ENCODE results near the gene UBE2Q2. TPM values are rescaled to one million over a fixed set of nuclear protein-coding genes. Genes with fewer than 3 reads are reported as not detected.
"Not testable (repeated sequence)": the region's sequence is repeated elsewhere in the genome, so short reads cannot be mapped to it uniquely, and the experiment has no call there.

The UBE2Q2 gene
- total RNA-seq, 1 donor from 2014 or later, result 33.6 TPM

- Mint-ChIP-seq H3K4me3 (ENCODE audit: unreplicated experiment) (peak overlapping the region; percentile 94), H3K27ac (ENCODE audit: unreplicated experiment) (peak overlapping the region; percentile 88), H3K9me3 (ENCODE audit: unreplicated experiment) (peaks cover 23% of the 10 kb centered on the region), H3K36me3 (ENCODE audit: unreplicated experiment) (peaks cover 5% of the 10 kb centered on the region), H3K4me1 (ENCODE audit: low read depth, unreplicated experiment) (peaks cover 29% of the 10 kb centered on the region), H3K27me3 (ENCODE audit: unreplicated experiment) (peaks cover 13% of the 10 kb centered on the region)
- DNase-seq, result no peak
- no peak for TF ChIP-seq CTCF (IDR thresholded peaks at IDR 0.05; ENCODE audit: partially characterized antibody, unreplicated experiment)
Observed at GRCh38 chr15:75905231-75905630, 62.0 kb downstream of the UBE2Q2 start.

DNA sequence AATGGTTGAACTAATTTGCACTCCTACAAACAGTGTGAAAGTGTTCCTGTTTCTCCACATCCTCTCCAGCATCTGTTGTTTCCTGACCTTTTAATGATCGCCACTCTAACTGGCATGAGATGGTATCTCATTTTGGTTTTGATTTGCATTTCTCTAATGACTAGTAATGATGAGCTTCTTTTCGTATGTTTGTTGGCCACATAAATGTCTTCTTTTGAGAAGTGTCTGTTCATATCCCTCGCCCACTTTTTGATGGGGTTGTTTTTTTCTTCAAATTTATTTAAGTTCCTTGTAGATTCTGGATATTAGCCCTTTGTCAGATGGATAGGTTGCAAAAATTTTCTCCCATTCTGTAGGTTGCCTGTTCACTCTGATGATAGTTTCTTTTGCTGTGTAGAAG, 67.1 kb downstream of the UBE2Q2 start:
- not testable (repeated sequence) for H3K27me3 Mint-ChIP-seq (ENCODE audit: unreplicated experiment); H3K4me1 Mint-ChIP-seq (ENCODE audit: low read depth, unreplicated experiment); DNase-seq; H3K9me3 Mint-ChIP-seq (ENCODE audit: unreplicated experiment); H3K27ac Mint-ChIP-seq (ENCODE audit: unreplicated experiment); H3K4me3 Mint-ChIP-seq (ENCODE audit: unreplicated experiment)
- peaks cover 34% of the 10 kb centered on the region for H3K36me3 Mint-ChIP-seq (ENCODE audit: unreplicated experiment)

GRCh38 chr15:75916978-75917377, 73.7 kb downstream of the UBE2Q2 start:
- Mint-ChIP-seq H3K27me3 (ENCODE audit: unreplicated experiment) (no peaks in the 10 kb centered on the region), H3K4me1 (ENCODE audit: low read depth, unreplicated experiment) (no peaks in the 10 kb centered on the region), H3K27ac (ENCODE audit: unreplicated experiment) (no peak overlapping the region), H3K9me3 (ENCODE audit: unreplicated experiment) (peaks cover 2% of the 10 kb centered on the region), H3K4me3 (ENCODE audit: unreplicated experiment) (no peak overlapping the region), H3K36me3 (ENCODE audit: unreplicated experiment) (peaks cover 12% of the 10 kb centered on the region)
- no peak for TF ChIP-seq CTCF (IDR thresholded peaks at IDR 0.05; ENCODE audit: partially characterized antibody, unreplicated experiment)
- DNase-seq, result no peak

DNA sequence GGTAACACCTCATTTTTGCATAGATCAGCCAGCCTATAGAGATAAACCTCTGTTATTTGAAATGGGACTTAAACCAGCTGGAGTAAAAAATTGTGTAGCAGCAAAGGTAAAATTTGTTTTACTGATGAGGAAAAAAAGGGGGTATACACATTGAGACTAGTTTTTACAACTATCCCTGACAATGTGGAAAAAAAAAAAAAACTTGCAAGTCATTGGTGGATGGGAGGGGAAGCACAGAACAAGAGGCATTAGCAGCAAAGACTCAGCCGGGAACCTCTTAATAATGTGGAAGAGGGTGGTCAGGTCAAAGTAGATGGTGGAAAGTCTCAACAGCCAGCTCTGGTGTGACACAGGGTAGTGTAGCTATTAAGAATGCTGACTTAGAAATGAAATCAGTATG, 74.9 kb downstream of the UBE2Q2 start:
- DNase-seq, result no peak
- H3K36me3 Mint-ChIP-seq (ENCODE audit: unreplicated experiment), result peaks cover under 1% of the 10 kb centered on the region
- H3K4me1 Mint-ChIP-seq (ENCODE audit: low read depth, unreplicated experiment), result no peaks in the 10 kb centered on the region
- no peak overlapping the region for H3K4me3 Mint-ChIP-seq (ENCODE audit: unreplicated experiment)
- no peaks in the 10 kb centered on the region for H3K9me3 Mint-ChIP-seq (ENCODE audit: unreplicated experiment)
- H3K27ac Mint-ChIP-seq (ENCODE audit: unreplicated experiment), result no peak overlapping the region
- TF ChIP-seq CTCF (IDR thresholded peaks at IDR 0.05; ENCODE audit: partially characterized antibody, unreplicated experiment), result no peak
- H3K27me3 Mint-ChIP-seq (ENCODE audit: unreplicated experiment), result no peaks in the 10 kb centered on the region

- no peaks in the 10 kb centered on the region for H3K36me3 Mint-ChIP-seq (ENCODE audit: unreplicated experiment)
- no peaks in the 10 kb centered on the region for H3K4me1 Mint-ChIP-seq (ENCODE audit: low read depth, unreplicated experiment)
- no peak overlapping the region for H3K27ac Mint-ChIP-seq (ENCODE audit: unreplicated experiment)
- peaks cover 2% of the 10 kb centered on the region for H3K9me3 Mint-ChIP-seq (ENCODE audit: unreplicated experiment)
- no peak overlapping the region for H3K4me3 Mint-ChIP-seq (ENCODE audit: unreplicated experiment)
- DNase-seq, result no peak
- TF ChIP-seq CTCF (IDR thresholded peaks at IDR 0.05; ENCODE audit: partially characterized antibody, unreplicated experiment), result no peak
- H3K27me3 Mint-ChIP-seq (ENCODE audit: unreplicated experiment), result peaks cover 3% of the 10 kb centered on the region
Observed at GRCh38 chr15:75920079-75920478, 76.8 kb downstream of the UBE2Q2 start.

Measured in glutamatergic neuron (in vitro differentiated cells).